ENCODE results near the gene DIMT1.

Gene DIMT1

DNA sequence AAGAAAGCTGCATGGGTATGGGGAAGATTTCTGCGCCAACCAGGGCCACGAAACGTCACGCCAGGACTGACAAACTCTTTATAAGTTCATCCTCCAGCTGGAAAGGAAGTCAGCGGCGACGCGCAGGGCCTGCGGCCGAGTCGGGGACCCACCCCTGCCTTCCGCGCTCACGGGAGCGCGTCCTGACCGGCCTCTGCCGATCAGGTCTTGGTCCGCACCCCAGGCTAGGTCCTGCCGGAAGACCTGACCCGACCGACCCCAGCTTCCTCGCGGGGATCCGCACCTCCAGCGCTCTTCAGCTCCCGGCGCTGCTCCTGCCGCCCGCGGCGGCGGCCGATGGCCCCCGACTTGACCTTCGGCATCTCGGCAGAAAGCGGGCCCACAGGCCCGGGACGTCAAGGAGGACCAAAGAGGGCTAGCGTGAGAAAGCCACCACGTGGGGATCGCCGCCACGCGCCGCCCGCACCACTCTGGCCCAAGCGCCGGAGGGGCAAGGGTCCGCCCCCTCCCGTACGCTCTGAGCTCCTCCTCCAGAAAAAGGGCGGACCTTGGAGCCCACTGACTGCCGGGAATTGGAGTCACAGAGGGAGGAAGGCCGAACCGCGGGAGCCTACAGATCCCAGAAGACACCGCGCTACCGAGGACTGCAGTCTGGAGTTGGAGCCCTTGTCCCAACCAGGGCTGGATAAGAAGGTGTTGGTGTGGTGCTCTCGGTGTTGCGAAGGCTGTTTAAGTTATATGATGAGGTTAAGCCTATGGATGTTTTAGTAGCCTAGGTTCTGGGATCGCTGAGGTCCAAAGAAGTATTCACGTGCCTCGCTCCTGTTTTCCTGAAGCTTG is at the start of gene DIMT1:
TSS of gene DIMT1 (minus strand) at position 495 of the 840 bp plus-strand sequence. CDS start at position 362, 133 bp downstream.
- no peaks in the 10 kb centered on the region for H3K9me3 ChIP-seq (ENCODE audit: control insufficient read depth, insufficient read depth, low read length)
- no peaks in the 10 kb centered on the region for H3K36me3 ChIP-seq (ENCODE audit: insufficient read depth, low read length)
- H3K4me1 ChIP-seq (ENCODE audit: insufficient read depth, low read length) = no peaks in the 10 kb centered on the region
- H3K9ac ChIP-seq (ENCODE audit: low read depth, low read length) = peak within 1 kb of the TSS; percentile 70

- no peak overlapping the region for H3K9ac ChIP-seq (ENCODE audit: low read depth, low read length)
- H3K9me3 ChIP-seq (ENCODE audit: control insufficient read depth, insufficient read depth, low read length) = no peaks in the 10 kb centered on the region
- no peaks in the 10 kb centered on the region for H3K4me1 ChIP-seq (ENCODE audit: insufficient read depth, low read length)
- H3K36me3 ChIP-seq (ENCODE audit: insufficient read depth, low read length) = peaks cover 8% of the 10 kb centered on the region
These were observed 46.6 kb upstream of the DIMT1 start for GRCh38 chr5:62450259-62450658.

DNA sequence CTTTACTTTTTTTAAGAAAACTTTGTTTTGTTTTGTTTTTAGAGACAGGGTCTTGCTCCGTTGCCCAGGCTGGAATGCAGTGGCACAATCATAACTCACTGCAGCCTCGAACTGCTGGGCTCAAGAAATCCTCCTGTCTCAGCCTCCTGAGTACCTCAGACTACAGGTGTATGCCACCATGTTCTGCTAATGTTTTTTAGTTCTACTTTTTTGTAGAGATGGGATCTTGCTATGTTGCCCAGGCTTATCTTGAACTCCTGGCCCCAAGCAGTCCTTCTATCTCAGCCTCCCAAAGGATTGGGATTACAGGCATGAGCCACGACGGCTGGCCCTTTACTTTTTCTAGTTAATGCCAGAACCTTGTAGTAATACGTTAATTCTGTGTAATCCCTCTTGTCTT is 44.8 kb upstream of the DIMT1 start:
- Histone ChIP-seq H3K36me3 (ENCODE audit: insufficient read depth, low read length) (peaks cover 8% of the 10 kb centered on the region), H3K9me3 (ENCODE audit: control insufficient read depth, insufficient read depth, low read length) (no peaks in the 10 kb centered on the region), H3K9ac (ENCODE audit: low read depth, low read length) (no peak overlapping the region), H3K4me1 (ENCODE audit: insufficient read depth, low read length) (no peaks in the 10 kb centered on the region)

DNA sequence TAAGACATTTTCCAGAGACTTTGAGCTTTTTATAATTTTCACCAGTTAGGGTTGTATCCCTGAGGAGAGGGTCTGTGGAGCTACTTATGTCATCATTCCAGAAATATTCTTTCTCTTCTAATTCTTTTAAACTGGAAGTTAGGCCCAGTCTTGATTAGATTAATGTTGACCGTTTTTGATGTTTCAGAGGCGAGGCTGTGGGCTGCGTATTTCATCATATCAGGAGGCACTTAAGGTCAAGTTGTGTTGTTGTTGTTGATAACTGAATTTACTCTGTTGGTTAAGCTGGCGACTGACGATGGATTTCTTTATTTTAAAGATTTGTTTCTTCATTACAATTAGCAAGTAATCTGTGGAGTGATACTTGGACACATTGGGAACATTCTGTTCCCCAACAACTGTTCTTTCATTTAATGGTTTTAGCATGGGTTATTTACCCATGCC is 28.9 kb upstream of the DIMT1 start:
- Histone ChIP-seq H3K36me3 (ENCODE audit: insufficient read depth, low read length) (no peaks in the 10 kb centered on the region), H3K4me1 (ENCODE audit: insufficient read depth, low read length) (no peaks in the 10 kb centered on the region), H3K9me3 (ENCODE audit: control insufficient read depth, insufficient read depth, low read length) (no peaks in the 10 kb centered on the region), H3K9ac (ENCODE audit: low read depth, low read length) (no peak overlapping the region)

GRCh38 chr5:62431735-62432620 is 28.3 kb upstream of the DIMT1 start:
- Histone ChIP-seq H3K9ac (ENCODE audit: low read depth, low read length) (no peak overlapping the region), H3K4me1 (ENCODE audit: insufficient read depth, low read length) (no peaks in the 10 kb centered on the region), H3K36me3 (ENCODE audit: insufficient read depth, low read length) (no peaks in the 10 kb centered on the region), H3K9me3 (ENCODE audit: control insufficient read depth, insufficient read depth, low read length) (no peaks in the 10 kb centered on the region)

DNA sequence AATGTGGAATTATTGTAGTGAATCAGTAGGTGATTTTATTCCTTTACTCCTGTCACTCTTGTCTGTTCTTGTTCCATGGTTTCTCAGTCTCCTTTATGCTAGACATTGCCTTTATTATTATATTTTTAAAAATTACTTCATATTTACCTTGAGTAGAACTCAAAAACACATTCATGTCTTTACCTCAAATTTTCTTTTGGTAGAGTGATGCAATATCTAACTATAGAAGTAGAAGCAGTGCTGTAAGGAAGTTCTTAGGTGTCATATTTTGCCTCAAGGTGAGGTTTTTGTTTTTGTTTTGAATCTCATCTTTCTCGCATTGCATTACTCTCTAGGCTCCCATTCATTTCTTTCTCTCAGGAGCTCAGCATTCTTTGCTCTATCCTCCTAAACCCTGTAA is 21.1 kb upstream of the DIMT1 start:
- no peak overlapping the region for H3K9ac ChIP-seq (ENCODE audit: low read depth, low read length)
- H3K4me1 ChIP-seq (ENCODE audit: insufficient read depth, low read length) = no peaks in the 10 kb centered on the region
- H3K36me3 ChIP-seq (ENCODE audit: insufficient read depth, low read length) = no peaks in the 10 kb centered on the region
- no peaks in the 10 kb centered on the region for H3K9me3 ChIP-seq (ENCODE audit: control insufficient read depth, insufficient read depth, low read length)

GRCh38 chr5:62421414-62421813 is 17.7 kb upstream of the DIMT1 start:
- Histone ChIP-seq H3K9ac (ENCODE audit: low read depth, low read length) (no peak overlapping the region), H3K9me3 (ENCODE audit: control insufficient read depth, insufficient read depth, low read length) (no peaks in the 10 kb centered on the region), H3K4me1 (ENCODE audit: insufficient read depth, low read length) (no peaks in the 10 kb centered on the region), H3K36me3 (ENCODE audit: insufficient read depth, low read length) (peaks cover 2% of the 10 kb centered on the region)

DNA sequence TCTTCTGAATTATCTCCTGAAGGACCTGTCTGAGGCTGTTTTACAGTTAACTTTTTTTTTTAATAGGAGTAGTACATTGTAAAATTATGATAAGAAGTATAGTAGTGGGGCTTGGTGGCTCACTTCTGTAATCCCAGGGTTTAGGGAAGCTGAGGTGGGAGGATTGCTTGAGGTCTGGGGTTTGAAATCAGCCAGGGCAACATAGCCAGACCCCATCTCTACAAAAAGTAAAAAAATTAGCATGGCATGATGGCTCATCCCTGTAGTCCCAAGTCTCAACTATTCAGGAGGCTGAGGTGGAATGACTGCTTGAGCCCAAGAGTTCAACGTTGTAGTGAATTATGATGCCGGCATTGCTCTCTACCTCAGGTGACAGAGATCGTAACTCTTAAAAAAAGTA is 15.9 kb upstream of the DIMT1 start:
- Histone ChIP-seq H3K36me3 (ENCODE audit: insufficient read depth, low read length) (peaks cover 2% of the 10 kb centered on the region), H3K9me3 (ENCODE audit: control insufficient read depth, insufficient read depth, low read length) (no peaks in the 10 kb centered on the region), H3K9ac (ENCODE audit: low read depth, low read length) (no peak overlapping the region), H3K4me1 (ENCODE audit: insufficient read depth, low read length) (no peaks in the 10 kb centered on the region)

- H3K4me1 ChIP-seq (ENCODE audit: insufficient read depth, low read length) = no peaks in the 10 kb centered on the region
- no peak overlapping the region for H3K9ac ChIP-seq (ENCODE audit: low read depth, low read length)
- no peaks in the 10 kb centered on the region for H3K9me3 ChIP-seq (ENCODE audit: control insufficient read depth, insufficient read depth, low read length)
- peaks cover 2% of the 10 kb centered on the region for H3K36me3 ChIP-seq (ENCODE audit: insufficient read depth, low read length)
These were observed 14.9 kb upstream of the DIMT1 start for GRCh38 chr5:62418462-62419076.

- no peaks in the 10 kb centered on the region for H3K4me1 ChIP-seq (ENCODE audit: insufficient read depth, low read length)
- peak overlapping the region; percentile 71 for H3K9ac ChIP-seq (ENCODE audit: low read depth, low read length)
- peaks cover 2% of the 10 kb centered on the region for H3K36me3 ChIP-seq (ENCODE audit: insufficient read depth, low read length)
- no peaks in the 10 kb centered on the region for H3K9me3 ChIP-seq (ENCODE audit: control insufficient read depth, insufficient read depth, low read length)
These were observed 10.0 kb upstream of the DIMT1 start for GRCh38 chr5:62413711-62414110.

- no peaks in the 10 kb centered on the region for H3K36me3 ChIP-seq (ENCODE audit: insufficient read depth, low read length)
- peak within 1 kb of the TSS; percentile 71 for H3K9ac ChIP-seq (ENCODE audit: low read depth, low read length)
These were observed 9.0 kb upstream of the DIMT1 start, which contains the start of gene IPO11 for GRCh38 chr5:62412549-62413329. Gene IPO11 (plus strand): TSS chr5:62412763. CDS start chr5:62437280, 24,517 bp downstream.

GRCh38 chr5:62395210-62395950 is 8.3 kb downstream of the DIMT1 start:
- Histone ChIP-seq H3K4me1 (ENCODE audit: insufficient read depth, low read length) (no peaks in the 10 kb centered on the region), H3K9me3 (ENCODE audit: control insufficient read depth, insufficient read depth, low read length) (no peaks in the 10 kb centered on the region), H3K36me3 (ENCODE audit: insufficient read depth, low read length) (peaks cover 16% of the 10 kb centered on the region), H3K9ac (ENCODE audit: low read depth, low read length) (no peak overlapping the region)

More at GRCh38 chr5:62412549-62413329, 9.0 kb upstream of the DIMT1 start, which contains the start of gene IPO11:
- Histone ChIP-seq H3K4me1 (ENCODE audit: insufficient read depth, low read length) (no peaks in the 10 kb centered on the region), H3K9me3 (ENCODE audit: control insufficient read depth, insufficient read depth, low read length) (no peaks in the 10 kb centered on the region)

- peaks cover 17% of the 10 kb centered on the region for H3K36me3 ChIP-seq (ENCODE audit: insufficient read depth, low read length)
- no peak overlapping the region for H3K9ac ChIP-seq (ENCODE audit: low read depth, low read length)
- H3K4me1 ChIP-seq (ENCODE audit: insufficient read depth, low read length) = no peaks in the 10 kb centered on the region
- no peaks in the 10 kb centered on the region for H3K9me3 ChIP-seq (ENCODE audit: control insufficient read depth, insufficient read depth, low read length)
These were observed 16.9 kb downstream of the DIMT1 start for GRCh38 chr5:62386824-62387223.

All from ES-I3 (cell line).